Measurements from ENCODE around the gene PLXND1.
A peak's percentile ranks its signal among the peaks of the same experiment; 100 is the strongest.

Gene PLXND1

GRCh38 chr3:129599073-129599472 lies 7.4 kb downstream of the PLXND1 start:
- no peak for DNase-seq

GRCh38 chr3:129598484-129598883 lies 8.0 kb downstream of the PLXND1 start:
- no peak for DNase-seq

- DNase-seq, result no peak
These were observed 8.5 kb downstream of the PLXND1 start for GRCh38 chr3:129598000-129598381.

DNA sequence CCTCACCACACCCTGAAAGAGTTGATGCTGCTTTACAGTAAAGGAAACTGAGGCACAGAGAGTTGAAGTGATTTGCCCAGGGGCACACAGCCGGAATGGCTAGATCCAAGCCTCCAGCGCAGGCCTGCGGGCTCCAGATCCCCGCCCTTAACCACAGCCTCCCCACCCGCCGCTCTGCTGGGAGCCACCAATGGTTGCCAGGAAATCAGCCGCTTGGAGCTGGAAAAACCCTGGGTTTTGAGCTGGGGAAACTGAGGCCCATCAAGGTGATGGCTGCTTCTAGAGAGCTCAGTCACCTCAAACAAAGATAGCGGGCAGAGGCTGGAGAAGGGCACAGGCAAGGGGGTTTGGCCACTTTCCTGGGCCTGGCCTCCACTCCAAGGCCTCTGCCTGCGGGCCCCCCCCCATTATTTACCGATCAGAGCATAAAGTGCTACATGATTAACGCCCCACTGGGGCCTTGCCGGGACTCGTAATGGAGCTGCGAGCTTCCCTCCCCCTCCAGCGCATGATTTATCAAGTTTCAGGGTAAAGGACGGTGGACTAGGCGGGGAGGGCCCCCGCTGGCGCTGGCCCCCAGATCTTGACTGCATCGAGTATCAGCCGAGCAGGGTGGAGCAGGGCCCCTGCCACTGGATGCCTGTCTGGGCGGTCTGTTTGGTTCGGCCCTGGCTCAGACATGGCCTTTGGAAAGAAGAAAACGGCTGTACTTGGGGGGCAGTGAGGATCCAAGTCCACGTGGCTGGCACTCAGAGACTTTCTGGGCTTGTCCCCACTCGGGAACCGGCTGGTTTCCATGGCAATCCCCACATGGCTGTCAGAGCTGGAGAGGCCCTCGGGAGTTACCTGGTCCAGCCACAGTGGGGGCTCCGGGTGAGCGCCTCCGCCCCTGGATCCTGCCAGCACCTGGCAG lies 9.1 kb downstream of the PLXND1 start:
- no peak for DNase-seq

GRCh38 chr3:129596194-129597086 lies 10.0 kb downstream of the PLXND1 start:
- peak; percentile 89 for DNase-seq

DNA sequence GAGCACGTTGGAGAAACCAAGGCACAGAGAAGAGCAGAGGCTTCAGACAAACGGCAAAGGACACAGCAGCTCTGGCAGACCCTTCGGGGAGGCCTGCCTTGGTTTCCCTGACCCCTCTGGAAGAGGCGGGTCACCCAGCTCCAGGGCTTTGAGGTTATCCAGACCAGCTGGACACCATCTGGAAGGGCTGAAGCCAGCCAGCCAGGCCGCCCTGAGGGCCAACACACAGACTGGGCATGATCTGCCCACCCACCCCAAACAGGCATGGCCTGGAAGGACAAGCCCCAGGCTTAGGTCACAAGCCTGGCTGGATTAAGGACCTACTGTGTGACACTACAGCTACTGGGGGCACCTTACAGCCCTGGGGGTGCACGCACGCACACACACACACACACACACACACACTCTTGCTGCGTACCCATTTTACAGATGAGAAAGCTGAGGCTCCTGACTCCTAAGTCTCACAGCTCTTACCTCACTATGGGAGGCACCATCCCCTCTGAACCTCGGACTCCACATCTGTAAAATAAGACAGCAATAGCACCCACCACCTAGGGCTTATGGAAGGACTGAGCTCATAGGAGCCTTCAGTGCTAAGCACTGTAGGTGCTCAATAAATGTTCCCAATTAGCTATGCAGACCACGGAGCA lies 10.8 kb downstream of the PLXND1 start:
- DNase-seq, result no peak

DNA sequence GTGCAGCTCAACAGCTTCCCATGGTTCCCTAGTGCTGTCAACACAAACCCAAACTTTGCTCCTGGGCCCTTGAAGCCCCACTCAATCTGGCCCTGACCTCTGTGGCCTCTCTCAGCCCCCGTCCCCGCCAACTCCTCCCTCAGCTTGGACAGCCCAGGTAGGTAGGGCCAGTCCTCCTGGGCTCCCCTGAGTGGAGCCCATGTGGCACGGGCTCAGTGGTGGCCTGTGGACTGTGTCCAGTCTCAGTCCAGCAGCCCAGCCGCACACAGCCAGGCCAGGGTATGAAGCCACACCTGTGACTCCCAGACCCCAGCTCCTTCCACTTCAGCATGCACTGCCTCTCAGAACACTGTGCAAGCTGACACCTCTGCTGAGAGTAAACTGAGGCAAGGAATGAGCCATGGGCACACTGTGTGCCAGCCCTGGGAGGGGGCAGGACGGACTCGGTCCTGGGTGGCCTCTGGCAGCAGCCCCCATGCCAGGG lies 11.5 kb downstream of the PLXND1 start:
- DNase-seq, result no peak

DNA sequence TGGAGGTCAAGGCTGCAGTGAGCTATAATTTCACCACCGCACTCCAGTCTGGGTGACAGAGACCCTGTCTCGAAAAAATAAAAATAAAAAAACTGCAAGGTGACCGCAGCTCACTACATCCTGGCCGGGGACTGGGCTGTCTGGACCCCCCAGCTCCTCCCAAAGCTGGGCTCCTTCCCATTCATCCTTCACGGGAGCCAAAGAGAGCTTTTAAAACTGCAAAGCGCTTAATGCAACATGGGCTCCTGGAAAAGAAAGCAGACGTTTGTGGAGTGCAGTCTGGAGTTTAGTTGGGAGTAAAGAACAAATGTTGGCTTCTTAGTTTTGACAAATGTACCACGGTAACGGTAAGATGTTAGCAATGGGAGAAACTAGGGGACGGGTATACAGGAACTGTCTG lies 12.1 kb downstream of the PLXND1 start:
- DNase-seq, result no peak

DNA sequence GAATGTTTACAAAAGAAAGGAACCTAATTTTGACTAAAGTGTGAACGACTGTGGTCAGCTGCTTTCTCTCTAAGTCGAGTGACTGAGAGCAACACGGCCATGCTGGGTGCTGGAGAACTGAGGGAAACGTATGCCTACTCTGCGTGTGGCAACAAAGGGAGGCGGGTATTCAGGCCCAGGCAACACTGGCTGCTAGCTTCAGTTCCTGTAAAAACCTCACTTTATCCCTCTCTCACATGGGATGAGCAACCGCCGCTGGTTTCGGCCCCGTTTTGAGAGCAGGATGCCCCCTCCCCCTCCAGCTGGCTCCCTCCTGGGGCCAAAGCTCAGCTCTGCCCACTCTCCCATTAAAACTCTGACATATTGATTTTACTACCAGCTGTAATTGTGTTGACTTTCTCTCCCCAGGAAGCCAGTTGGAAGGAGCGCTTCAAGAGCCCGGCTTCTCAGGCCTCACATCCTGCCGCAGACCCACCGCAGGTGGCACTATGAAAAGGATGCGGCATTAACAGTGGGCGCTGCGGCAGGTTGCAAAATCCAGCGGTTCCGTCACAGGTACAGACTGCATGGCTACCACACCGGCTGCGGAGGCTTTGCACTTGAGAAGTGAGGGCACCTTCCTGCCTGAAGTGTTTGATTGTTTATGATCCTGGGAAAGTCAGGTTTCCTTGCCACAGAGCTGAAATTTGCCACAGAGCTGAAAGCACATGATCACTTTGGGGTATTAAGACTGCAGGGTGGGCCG lies 12.7 kb downstream of the PLXND1 start:
- peak; percentile 94 for DNase-seq

DNA sequence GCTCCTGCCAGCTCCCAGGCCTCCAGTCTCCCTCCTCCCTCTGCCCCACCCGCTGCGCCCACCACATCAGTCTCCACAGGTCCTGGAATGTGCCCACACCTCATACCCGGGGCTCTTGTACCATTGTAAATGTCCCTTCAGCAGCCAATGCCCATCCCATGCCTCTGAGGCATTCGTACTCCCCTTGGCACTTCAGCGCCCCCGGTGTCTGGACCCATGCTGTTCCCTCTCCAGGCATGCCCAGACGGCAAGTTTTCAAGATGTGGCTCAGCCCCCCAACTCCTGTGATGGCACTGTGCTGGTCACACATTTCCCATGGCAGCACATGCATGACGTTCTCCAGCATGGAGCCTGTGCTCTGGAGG lies 13.3 kb downstream of the PLXND1 start:
- DNase-seq, result no peak

- DNase-seq, result peak; percentile 67
These were observed 13.9 kb downstream of the PLXND1 start for GRCh38 chr3:129592381-129593131.

DNA sequence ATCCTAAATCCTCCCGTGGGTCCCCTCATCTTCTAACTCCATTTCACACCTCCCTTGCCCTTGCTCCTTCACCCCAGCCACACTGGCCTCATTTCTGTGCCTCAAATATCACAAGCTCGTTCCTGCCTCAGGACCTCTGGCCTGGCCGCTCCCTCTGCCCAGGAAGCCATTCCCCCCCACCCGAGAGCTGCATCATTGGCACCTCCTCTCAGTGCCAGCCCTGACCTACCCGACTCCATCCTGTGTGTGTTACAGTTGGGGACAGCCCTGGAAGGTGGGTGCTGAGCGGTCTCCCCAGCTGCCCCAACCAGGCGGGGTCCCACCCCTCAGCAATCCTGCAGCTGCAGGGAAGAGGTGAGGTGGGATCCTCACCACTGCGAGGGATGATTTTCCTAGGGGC lies 14.5 kb downstream of the PLXND1 start:
- no peak for DNase-seq

- no peak for DNase-seq
These were observed 16.3 kb downstream of the PLXND1 start for GRCh38 chr3:129590215-129590614.

DNA sequence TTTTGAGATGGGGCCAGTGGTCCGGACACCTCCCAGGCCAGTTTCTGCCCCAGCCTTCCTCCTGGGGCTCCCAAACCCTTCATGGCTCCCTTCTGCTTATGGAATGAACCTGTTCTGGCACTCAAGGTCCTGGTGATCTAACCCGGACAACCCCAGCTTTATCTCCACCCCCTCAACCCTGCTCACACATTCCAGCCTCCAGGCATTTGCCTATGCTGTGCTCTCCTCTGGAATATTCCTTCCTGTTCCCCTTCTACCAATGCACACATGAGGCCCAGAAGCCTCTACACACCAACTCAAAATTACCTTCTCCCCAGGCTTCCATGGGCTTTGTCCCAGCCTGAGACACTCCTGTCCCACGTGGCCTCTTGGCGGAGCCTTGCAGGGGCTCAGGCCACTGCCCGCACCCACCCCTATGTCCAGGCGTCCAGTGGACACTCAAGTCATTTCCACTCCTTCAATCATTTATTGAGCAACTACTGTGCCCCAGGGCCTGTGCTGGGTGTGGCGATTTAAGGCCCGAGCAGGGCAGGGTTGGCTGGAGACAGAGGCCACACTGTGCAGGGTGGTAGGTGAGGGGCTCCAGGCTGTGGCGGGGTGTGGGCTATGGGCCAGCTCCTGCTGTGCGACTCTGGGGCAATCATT lies 18.8 kb downstream of the PLXND1 start:
- no peak for DNase-seq

DNA sequence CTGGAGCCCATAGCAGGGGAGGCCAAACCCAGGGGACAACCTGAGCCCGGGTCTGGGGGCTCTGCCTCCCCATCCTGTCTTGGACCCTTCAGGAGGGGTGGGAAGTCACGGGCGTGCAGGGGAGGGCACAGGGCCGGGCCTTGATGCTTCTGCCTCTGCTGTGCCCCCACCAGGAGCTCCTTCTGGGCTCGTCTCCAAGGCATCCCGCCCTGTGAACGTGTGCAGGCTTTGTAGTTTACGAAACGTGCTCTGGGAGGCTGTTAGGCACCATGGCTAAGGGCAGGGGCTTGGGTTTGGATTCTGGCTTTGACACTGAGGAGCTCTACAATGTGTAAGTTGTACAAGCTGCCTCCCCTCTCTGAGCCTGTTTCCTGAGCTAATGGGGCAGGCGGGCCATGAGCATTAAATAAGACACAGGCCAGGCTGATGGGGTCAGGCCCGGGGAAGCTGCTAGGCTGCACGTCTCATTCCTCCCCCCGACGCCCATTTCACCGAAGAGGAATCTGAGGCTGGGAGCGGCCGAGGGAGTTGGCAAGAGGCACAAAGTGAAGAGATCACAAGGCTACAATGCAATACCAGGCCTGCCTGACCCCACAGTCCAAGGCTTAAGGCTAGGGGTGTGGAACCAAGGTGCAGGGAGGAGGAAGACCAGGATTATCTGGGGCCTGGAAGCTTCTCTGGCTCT lies 19.6 kb downstream of the PLXND1 start:
- no peak for DNase-seq

- DNase-seq, result no peak
These were observed 20.4 kb downstream of the PLXND1 start for GRCh38 chr3:129585949-129586657.

DNA sequence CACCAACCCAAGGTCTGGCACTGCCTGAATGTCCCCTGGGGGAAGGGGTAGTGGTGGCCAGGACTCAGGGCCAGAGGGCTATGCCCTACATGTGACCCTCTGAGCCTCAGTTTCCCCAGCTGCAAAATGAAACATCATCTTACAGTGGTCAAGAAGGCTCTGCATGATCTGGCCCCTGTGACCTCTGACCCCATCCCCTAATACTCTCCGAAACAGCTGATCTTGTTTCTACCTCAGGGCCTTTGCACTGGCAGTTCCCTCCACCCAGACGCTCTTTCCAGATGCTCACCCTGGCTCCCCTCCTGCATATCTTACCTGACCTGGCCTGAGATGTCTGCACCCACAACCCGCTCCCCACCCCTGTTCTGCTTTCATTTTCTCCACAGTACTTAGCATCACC lies 21.8 kb downstream of the PLXND1 start:
- DNase-seq, result no peak

GRCh38 chr3:129583289-129583688 lies 23.2 kb downstream of the PLXND1 start:
- DNase-seq, result no peak

DNA sequence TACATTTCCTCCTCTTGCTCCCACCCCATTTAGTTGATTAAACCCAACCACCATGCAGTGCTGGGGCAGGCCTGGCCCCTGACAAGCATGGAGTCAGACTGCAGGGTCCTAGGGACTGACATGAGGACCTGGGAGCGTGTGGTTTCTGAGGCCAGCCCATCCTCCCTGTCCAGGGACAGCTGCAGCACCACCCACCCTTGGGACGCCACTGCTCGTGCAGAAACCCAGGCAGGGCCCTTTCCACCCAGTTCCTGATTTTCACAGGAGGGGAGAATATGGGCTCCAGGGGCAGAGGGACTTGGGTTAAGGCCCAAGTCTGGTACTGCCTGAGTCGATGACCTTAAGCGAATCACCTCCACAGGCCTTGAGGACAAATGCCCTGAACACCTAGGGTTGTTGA lies 23.7 kb downstream of the PLXND1 start:
- DNase-seq, result peak; percentile 44

DNA sequence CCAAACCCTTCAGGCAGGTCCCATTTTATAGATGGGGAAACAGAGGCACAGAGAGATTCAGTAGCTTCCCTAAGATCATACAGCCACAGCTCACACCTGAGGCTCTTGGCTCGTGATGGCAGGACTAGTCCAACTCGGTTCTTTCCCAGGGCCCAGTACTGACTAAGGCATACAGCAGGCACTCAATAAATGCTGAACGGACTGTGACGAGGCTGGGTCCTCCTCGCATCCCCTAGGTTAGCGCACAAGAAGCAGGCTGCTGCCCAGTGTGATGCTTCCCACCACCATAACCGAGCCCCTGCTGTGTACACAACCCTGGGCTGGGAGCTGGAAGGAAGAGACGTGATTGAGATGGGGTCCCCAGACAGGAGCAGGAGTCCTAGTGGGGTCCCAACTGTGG lies 24.9 kb downstream of the PLXND1 start:
- DNase-seq, result no peak

All from MV-4-11 (cell line).